Stimulated activated CD8-positive, alpha-beta memory T cell treated with anti-CD3 and anti-CD28 coated beads, Interleukin-15, amount 100 ng/mL, for 48 hours (primary cell): ENCODE measurements around the gene ANGEL1.
A peak's percentile ranks its signal among the peaks of the same experiment; 100 is the strongest.

Experiments used
- DNase-seq, 2 donors: peaks; one replicate each; pipeline ENCODE4 v3.0.0-alpha.2; 2020; ENCODE audit warnings: low read depth in 2 of 2

The ANGEL1 gene

GRCh38 chr14:76814726-76815645 lies 2.3 kb upstream of the ANGEL1 start:
- DNase-seq = no peak

- no peak for DNase-seq
Observed at GRCh38 chr14:76812093-76812421, 625 bp downstream of the ANGEL1 start.

- no peak for DNase-seq
Observed at GRCh38 chr14:76811561-76811960, 1.1 kb downstream of the ANGEL1 start.

DNA sequence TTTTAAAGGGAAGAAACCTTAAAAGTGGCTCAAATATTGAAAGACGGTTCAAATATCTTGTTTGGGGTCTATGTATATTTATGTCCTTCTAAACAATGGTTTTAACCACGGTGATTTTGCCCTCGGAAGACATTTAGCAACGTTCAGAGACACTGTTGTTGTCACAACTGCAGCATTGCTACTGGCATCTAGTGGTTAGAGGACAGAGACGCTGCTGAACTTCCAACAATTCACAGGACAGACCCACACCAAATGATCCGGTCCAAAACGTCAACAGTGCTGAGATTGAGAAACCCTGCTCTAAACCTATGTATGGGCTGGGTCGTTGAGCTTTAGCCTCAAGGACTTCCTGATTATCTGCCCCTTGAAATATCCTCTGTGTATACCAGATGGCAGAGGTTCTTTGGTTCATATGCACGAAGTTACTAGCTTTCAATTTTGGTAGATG lies 1.7 kb downstream of the ANGEL1 start:
- no peak for DNase-seq

DNA sequence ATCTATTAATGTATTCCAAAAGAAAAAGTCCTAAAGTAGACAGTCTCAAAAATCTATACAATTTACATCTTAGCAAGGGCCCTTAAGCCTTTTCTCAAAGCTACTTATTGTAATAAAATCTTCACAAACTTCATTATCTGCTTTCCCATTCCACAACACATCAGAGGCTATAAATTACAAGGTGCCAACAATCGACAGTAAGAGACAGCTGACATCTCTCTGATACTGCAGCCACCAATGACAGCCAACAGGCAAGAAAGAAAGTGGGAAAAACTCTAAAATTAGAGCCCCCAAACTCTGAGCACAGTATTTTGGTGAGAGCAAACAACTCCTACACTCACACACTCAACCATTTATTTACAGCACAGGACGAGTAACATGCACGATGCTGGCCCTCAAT lies 2.2 kb downstream of the ANGEL1 start:
- no peak for DNase-seq

DNA sequence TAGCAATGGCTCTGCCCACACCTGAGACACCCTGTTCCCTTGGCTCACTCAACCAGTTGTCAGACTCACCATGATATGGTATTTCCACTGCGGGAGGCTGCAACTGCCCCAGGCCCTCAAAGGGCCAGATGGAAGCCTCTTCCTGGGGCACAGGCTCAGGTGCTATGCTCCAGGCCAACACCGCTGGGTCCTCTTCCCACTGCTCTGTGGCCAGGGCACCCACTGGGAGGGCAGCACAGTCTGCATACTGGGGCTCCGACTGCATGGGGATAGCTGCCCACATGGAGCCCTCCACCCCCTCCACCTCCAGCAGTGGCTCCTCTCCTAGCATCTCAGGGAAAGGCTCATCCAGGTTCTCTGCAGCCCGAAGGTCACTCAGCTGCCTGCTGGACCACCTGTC lies 3.7 kb downstream of the ANGEL1 start:
- no peak for DNase-seq

DNA sequence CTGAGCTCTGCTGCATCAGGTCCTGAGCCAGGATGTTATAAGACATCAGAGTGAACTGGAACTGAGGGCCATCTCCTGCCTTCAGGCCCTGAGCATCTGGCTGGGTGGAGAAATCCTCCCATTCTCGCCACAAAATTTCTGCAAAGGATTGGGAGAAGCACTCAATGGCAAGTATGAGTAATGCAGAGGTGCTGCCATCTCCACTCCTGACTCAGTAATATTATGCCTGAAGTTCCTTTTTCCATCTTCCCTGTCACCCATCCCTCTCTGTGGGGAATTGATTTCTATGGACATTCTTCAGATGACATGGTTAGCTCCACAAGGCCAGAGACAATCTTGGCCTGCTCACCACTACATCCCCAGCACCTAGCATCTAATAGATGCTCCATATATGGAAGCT lies 4.7 kb downstream of the ANGEL1 start:
- no peak for DNase-seq

- no peak for DNase-seq
Observed at GRCh38 chr14:76806446-76806845, 6.2 kb downstream of the ANGEL1 start.

GRCh38 chr14:76793956-76794355 lies 18.7 kb downstream of the ANGEL1 start:
- no peak for DNase-seq

GRCh38 chr14:76793324-76793723 lies 19.4 kb downstream of the ANGEL1 start:
- DNase-seq = no peak

DNA sequence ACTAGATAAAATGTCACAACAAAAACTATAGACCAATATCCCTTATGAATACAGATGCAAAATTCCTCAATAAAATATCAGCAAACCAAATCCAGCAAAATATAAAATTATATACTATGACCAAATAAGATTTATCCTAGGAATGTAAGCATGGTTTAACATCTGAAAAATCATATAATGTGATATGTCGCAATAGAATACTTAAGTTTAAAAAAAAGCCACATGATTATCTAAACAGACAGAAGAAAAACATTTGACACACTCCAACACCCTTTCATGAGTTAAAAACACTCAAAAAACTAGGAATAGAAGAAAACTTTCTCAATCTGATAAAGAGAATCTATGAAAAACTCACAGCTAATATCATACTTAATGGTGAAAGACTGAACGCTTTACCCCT lies 20.3 kb downstream of the ANGEL1 start:
- no peak for DNase-seq

GRCh38 chr14:76786601-76787000 lies 26.1 kb downstream of the ANGEL1 start:
- no peak for DNase-seq

DNA sequence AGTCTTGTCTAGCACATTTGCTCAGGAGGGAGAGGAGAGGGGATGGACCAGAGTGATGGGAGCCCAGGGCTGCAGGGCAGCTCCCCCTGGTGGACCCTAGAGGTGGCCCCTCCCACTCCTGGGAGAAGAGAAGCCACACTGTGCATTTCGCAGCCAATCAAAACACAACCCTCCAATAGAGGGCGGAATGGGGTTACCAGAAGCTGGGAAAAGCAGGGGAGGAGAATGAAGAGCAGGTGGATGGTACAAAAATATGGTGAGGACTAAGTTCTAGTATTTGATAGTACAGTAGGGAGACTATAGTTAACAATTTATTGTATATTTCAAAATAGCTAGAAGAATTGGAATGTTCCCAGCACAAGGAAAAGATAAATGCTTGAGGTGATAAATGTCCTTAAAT lies 27.8 kb downstream of the ANGEL1 start:
- DNase-seq = peak in 1 of 2 donors; percentile 46

- DNase-seq = no peak
Observed at GRCh38 chr14:76784266-76784874, 28.3 kb downstream of the ANGEL1 start.

DNA sequence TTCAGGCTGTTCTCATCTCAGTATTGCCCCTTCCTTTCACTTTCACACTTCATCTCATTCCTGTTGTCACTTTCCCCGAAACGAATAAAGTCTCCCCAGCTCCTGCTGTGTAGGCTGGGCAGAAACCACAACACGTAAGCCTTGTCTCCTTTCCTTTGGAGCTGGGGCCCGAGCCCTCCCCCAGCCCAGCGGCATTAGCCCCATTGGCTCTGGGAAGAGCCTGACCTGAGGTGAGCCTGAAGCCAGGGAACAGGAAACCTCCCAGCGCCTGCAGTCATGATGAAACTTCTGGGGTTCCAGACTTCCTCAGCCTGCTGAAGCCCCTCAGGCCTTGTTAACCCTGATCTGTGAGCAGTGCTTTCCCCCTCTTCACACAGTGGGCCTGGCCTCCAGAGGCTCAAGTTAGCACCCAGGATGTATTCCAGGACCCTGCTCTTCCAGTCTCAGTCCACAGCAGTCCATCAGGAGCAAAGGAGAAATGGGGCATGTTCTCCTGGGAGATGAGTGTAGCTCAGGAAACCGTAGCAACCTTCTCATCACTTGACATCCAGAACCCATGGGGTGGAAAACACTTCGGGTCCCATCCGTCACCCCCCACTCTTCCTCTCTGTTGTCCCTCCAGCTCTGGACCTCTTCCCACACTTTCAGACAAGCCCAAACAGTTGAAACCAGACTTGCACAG lies 29.7 kb downstream of the ANGEL1 start:
- no peak for DNase-seq

DNA sequence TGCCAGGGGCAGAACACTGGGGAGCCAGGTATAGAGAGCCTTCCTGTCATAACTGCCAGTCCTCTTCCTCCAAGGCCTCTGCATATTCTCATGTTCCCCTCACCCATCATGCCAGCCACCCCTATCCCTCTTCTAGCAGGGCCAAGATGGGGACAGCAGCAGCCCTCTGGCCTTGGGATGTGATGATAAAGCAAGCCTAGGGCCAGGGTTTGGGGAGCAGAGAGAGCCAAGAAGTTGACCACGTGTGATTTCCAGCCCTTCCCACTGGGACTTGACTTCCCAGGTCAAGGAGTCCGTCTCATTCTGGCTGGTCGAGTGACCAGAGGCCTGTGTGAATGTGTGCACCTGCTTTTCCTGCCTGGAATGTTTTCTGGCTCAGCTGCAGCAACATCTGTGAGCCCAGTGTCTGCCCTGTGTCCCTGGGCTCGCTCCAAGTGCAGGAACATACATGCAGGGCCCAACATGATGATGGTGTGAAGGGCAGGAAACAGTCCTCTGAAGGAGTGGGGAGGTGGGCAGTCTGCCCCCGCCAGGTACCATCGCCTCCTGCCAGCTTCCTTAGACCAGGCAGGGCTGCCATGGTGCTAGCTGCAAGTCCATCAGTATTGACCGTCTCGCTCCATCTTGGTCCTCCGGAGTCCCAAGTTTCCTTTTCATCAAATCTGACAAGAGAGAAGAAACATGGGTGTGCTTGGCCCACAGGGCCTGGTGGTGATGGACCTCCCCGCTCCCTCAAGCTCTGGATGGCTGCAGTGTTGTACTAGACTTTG lies 30.4 kb downstream of the ANGEL1 start:
- no peak for DNase-seq

GRCh38 chr14:76781648-76782051 lies 31.0 kb downstream of the ANGEL1 start:
- no peak for DNase-seq

- no peak for DNase-seq
Observed at GRCh38 chr14:76780875-76781647, 31.6 kb downstream of the ANGEL1 start.

GRCh38 chr14:76780360-76780759 lies 32.3 kb downstream of the ANGEL1 start:
- DNase-seq = no peak

GRCh38 chr14:76780058-76780345 lies 32.7 kb downstream of the ANGEL1 start:
- no peak for DNase-seq
